Measurements from ENCODE around the gene PPIL4. TPM values are rescaled to one million over a fixed set of nuclear protein-coding genes. Genes with fewer than 3 reads are reported as not detected.

PPIL4 gene
- total and polyA plus RNA-seq, 2 experiments from 2014 or later: 35.1 to 47.3 TPM

DNA sequence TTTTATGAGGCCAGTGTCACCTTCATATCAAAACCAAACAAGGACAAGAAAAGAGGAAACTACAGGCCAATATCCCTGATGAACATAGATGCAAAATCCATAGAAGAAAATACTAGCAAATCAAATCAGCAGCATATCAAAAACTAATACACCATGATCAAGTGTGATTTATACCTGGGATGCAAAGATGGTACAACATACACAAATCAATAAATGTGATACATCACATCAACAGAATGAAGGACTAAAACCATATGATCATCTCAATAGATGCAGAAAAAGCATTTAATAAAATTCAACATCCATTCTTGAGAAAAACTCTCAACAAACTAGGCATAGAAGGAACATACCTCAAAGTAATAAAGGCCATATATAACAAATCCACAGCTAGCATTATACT is 12.2 kb upstream of the PPIL4 start:
- Mint-ChIP-seq H3K4me1 (no peaks in the 10 kb centered on the region), H3K27ac (no peak overlapping the region), H3K9me3 (no peaks in the 10 kb centered on the region), H3K4me3 (no peak overlapping the region), H3K27me3 (ENCODE audit: insufficient read depth, low read depth, poor library complexity) (peaks cover 4% of the 10 kb centered on the region), H3K36me3 (ENCODE audit: low read depth) (no peaks in the 10 kb centered on the region)
- no peak for ATAC-seq
- no peaks in the 10 kb centered on the region for H3K27me3 ChIP-seq (ENCODE audit: insufficient read depth)
- no peak for DNase-seq (ENCODE audit: low spot score)
- no peak overlapping the region for H2AFZ ChIP-seq
- H3K4me3 ChIP-seq: no peak overlapping the region
- H3K4me1 ChIP-seq (ENCODE audit: insufficient read depth): no peaks in the 10 kb centered on the region
- no peaks in the 10 kb centered on the region for H3K9me2 ChIP-seq (ENCODE audit: insufficient read depth)
- no peaks in the 10 kb centered on the region for H4K20me1 ChIP-seq (replicated peaks; ENCODE audit: insufficient read depth)
- H3K4me2 ChIP-seq: no peak overlapping the region
- H3K27ac ChIP-seq (ENCODE audit: low read depth): no peak overlapping the region
- H3F3A ChIP-seq (replicated peaks; ENCODE audit: low read depth): no peaks in the 10 kb centered on the region
- no peaks in the 10 kb centered on the region for H3K79me2 ChIP-seq (replicated peaks; ENCODE audit: insufficient read depth)
- TF ChIP-seq EZH2phosphoT487 (IDR thresholded peaks at IDR 0.05; ENCODE audit: unreplicated experiment) (no peak), ZNF331 (CRISPR knock-in tag; IDR thresholded peaks at IDR 0.05; ENCODE audit: low read depth) (no peak), JUNB (IDR thresholded peaks at IDR 0.05; ENCODE audit: unreplicated experiment) (no peak), STAT1 (IDR thresholded peaks at IDR 0.05; ENCODE audit: unreplicated experiment) (no peak), NANOG (IDR thresholded peaks at IDR 0.05; ENCODE audit: borderline replicate concordance) (no peak), EZH2 (IDR thresholded peaks at IDR 0.05; ENCODE audit: low read depth, unreplicated experiment) (no peak), ZNF114 (CRISPR knock-in tag; IDR thresholded peaks at IDR 0.05) (no peak), CREB1 (CRISPR knock-in tag; IDR thresholded peaks at IDR 0.05; ENCODE audit: low read depth) (no peak)
- TF ChIP-seq, protein P1, sequence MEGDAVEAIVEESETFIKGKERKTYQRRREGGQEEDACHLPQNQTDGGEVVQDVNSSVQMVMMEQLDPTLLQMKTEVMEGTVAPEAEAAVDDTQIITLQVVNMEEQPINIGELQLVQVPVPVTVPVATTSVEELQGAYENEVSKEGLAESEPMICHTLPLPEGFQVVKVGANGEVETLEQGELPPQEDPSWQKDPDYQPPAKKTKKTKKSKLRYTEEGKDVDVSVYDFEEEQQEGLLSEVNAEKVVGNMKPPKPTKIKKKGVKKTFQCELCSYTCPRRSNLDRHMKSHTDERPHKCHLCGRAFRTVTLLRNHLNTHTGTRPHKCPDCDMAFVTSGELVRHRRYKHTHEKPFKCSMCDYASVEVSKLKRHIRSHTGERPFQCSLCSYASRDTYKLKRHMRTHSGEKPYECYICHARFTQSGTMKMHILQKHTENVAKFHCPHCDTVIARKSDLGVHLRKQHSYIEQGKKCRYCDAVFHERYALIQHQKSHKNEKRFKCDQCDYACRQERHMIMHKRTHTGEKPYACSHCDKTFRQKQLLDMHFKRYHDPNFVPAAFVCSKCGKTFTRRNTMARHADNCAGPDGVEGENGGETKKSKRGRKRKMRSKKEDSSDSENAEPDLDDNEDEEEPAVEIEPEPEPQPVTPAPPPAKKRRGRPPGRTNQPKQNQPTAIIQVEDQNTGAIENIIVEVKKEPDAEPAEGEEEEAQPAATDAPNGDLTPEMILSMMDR (conservative IDR thresholded peaks at IDR 0.05; ENCODE audit: low read depth in 2 of 2): no peak
- TF ChIP-seq, protein P2, sequence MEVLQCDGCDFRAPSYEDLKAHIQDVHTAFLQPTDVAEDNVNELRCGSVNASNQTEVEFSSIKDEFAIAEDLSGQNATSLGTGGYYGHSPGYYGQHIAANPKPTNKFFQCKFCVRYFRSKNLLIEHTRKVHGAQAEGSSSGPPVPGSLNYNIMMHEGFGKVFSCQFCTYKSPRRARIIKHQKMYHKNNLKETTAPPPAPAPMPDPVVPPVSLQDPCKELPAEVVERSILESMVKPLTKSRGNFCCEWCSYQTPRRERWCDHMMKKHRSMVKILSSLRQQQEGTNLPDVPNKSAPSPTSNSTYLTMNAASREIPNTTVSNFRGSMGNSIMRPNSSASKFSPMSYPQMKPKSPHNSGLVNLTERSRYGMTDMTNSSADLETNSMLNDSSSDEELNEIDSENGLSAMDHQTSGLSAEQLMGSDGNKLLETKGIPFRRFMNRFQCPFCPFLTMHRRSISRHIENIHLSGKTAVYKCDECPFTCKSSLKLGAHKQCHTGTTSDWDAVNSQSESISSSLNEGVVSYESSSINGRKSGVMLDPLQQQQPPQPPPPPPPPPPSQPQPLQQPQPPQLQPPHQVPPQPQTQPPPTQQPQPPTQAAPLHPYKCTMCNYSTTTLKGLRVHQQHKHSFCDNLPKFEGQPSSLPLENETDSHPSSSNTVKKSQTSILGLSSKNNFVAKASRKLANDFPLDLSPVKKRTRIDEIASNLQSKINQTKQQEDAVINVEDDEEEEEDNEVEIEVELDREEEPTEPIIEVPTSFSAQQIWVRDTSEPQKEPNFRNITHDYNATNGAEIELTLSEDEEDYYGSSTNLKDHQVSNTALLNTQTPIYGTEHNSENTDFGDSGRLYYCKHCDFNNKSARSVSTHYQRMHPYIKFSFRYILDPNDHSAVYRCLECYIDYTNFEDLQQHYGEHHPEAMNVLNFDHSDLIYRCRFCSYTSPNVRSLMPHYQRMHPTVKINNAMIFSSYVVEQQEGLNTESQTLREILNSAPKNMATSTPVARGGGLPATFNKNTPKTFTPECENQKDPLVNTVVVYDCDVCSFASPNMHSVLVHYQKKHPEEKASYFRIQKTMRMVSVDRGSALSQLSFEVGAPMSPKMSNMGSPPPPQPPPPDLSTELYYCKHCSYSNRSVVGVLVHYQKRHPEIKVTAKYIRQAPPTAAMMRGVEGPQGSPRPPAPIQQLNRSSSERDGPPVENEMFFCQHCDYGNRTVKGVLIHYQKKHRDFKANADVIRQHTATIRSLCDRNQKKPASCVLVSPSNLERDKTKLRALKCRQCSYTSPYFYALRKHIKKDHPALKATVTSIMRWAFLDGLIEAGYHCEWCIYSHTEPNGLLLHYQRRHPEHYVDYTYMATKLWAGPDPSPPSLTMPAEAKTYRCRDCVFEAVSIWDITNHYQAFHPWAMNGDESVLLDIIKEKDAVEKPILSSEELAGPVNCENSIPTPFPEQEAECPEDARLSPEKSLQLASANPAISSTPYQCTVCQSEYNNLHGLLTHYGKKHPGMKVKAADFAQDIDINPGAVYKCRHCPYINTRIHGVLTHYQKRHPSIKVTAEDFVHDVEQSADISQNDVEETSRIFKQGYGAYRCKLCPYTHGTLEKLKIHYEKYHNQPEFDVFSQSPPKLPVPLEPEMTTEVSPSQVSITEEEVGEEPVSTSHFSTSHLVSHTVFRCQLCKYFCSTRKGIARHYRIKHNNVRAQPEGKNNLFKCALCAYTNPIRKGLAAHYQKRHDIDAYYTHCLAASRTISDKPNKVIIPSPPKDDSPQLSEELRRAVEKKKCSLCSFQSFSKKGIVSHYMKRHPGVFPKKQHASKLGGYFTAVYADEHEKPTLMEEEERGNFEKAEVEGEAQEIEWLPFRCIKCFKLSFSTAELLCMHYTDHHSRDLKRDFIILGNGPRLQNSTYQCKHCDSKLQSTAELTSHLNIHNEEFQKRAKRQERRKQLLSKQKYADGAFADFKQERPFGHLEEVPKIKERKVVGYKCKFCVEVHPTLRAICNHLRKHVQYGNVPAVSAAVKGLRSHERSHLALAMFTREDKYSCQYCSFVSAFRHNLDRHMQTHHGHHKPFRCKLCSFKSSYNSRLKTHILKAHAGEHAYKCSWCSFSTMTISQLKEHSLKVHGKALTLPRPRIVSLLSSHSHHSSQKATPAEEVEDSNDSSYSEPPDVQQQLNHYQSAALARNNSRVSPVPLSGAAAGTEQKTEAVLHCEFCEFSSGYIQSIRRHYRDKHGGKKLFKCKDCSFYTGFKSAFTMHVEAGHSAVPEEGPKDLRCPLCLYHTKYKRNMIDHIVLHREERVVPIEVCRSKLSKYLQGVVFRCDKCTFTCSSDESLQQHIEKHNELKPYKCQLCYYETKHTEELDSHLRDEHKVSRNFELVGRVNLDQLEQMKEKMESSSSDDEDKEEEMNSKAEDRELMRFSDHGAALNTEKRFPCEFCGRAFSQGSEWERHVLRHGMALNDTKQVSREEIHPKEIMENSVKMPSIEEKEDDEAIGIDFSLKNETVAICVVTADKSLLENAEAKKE (CRISPR knock-in tag; IDR thresholded peaks at IDR 0.05): no peak
- TF ChIP-seq, protein P3, sequence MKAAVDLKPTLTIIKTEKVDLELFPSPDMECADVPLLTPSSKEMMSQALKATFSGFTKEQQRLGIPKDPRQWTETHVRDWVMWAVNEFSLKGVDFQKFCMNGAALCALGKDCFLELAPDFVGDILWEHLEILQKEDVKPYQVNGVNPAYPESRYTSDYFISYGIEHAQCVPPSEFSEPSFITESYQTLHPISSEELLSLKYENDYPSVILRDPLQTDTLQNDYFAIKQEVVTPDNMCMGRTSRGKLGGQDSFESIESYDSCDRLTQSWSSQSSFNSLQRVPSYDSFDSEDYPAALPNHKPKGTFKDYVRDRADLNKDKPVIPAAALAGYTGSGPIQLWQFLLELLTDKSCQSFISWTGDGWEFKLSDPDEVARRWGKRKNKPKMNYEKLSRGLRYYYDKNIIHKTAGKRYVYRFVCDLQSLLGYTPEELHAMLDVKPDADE (IDR thresholded peaks at IDR 0.05): no peak
- TF ChIP-seq, protein P4, sequence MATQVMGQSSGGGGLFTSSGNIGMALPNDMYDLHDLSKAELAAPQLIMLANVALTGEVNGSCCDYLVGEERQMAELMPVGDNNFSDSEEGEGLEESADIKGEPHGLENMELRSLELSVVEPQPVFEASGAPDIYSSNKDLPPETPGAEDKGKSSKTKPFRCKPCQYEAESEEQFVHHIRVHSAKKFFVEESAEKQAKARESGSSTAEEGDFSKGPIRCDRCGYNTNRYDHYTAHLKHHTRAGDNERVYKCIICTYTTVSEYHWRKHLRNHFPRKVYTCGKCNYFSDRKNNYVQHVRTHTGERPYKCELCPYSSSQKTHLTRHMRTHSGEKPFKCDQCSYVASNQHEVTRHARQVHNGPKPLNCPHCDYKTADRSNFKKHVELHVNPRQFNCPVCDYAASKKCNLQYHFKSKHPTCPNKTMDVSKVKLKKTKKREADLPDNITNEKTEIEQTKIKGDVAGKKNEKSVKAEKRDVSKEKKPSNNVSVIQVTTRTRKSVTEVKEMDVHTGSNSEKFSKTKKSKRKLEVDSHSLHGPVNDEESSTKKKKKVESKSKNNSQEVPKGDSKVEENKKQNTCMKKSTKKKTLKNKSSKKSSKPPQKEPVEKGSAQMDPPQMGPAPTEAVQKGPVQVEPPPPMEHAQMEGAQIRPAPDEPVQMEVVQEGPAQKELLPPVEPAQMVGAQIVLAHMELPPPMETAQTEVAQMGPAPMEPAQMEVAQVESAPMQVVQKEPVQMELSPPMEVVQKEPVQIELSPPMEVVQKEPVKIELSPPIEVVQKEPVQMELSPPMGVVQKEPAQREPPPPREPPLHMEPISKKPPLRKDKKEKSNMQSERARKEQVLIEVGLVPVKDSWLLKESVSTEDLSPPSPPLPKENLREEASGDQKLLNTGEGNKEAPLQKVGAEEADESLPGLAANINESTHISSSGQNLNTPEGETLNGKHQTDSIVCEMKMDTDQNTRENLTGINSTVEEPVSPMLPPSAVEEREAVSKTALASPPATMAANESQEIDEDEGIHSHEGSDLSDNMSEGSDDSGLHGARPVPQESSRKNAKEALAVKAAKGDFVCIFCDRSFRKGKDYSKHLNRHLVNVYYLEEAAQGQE (IDR thresholded peaks at IDR 0.05; ENCODE audit: unreplicated experiment): no peak
- H3K36me3 ChIP-seq (ENCODE audit: insufficient read depth): no peaks in the 10 kb centered on the region

All from GM23338 (cell line).